EL (cell line): Measurements from ENCODE around the gene KLHL21.
"Not testable (repeated sequence)": the region's sequence is repeated elsewhere in the genome, so short reads cannot be mapped to it uniquely, and the experiment has no call there.

Experiments
- DNase-seq: peaks from one replicate; pipeline ENCODE4 v3.0.0-alpha.2; 2016

Gene KLHL21

GRCh38 chr1:6602669-6603237 is at the start of gene KLHL21:
Gene KLHL21, minus strand, starts transcription at chr1:6602869. Its CDS starts 52 bp downstream, at chr1:6602817.
- peak; percentile 92 for DNase-seq

GRCh38 chr1:6651909-6652308 is 49.2 kb upstream of the KLHL21 start:
- DNase-seq, result no peak

- no peak for DNase-seq
These were observed 45.9 kb upstream of the KLHL21 start for GRCh38 chr1:6648556-6648955.

- peak; percentile 47 for DNase-seq
These were observed 44.0 kb upstream of the KLHL21 start for GRCh38 chr1:6646499-6647148.

GRCh38 chr1:6645018-6645417 is 42.3 kb upstream of the KLHL21 start:
- DNase-seq, result no peak

- DNase-seq, result not testable (repeated sequence)
These were observed 38.2 kb upstream of the KLHL21 start for GRCh38 chr1:6640867-6641266.

GRCh38 chr1:6638226-6638625 is 35.6 kb upstream of the KLHL21 start:
- DNase-seq, result no peak

GRCh38 chr1:6637770-6638169 is 35.1 kb upstream of the KLHL21 start:
- no peak for DNase-seq

- DNase-seq, result not testable (repeated sequence)
These were observed 34.1 kb upstream of the KLHL21 start for GRCh38 chr1:6636778-6637177.

- DNase-seq, result peak; percentile 22
These were observed 33.5 kb upstream of the KLHL21 start for GRCh38 chr1:6635910-6636760.

- no peak for DNase-seq
These were observed 32.7 kb upstream of the KLHL21 start for GRCh38 chr1:6635161-6635909.

GRCh38 chr1:6634371-6635052 is 31.8 kb upstream of the KLHL21 start:
- peak; percentile 17 for DNase-seq

GRCh38 chr1:6632588-6633514 is 30.2 kb upstream of the KLHL21 start:
- no peak for DNase-seq

GRCh38 chr1:6631058-6631457 is 28.4 kb upstream of the KLHL21 start:
- DNase-seq, result no peak

- DNase-seq, result no peak
These were observed 27.4 kb upstream of the KLHL21 start for GRCh38 chr1:6630027-6630426.

GRCh38 chr1:6628971-6629479 is 26.4 kb upstream of the KLHL21 start:
- DNase-seq, result no peak

GRCh38 chr1:6627841-6628545 is 25.3 kb upstream of the KLHL21 start:
- no peak for DNase-seq

GRCh38 chr1:6627031-6627430 is 24.4 kb upstream of the KLHL21 start:
- no peak for DNase-seq

GRCh38 chr1:6625584-6626149 is 23.0 kb upstream of the KLHL21 start:
- DNase-seq, result peak; percentile 51
